HG03097 (cell line): Measurements from ENCODE around the gene TRIM41.
"Not testable (repeated sequence)": the region's sequence is repeated elsewhere in the genome, so short reads cannot be mapped to it uniquely, and the experiment has no call there.

ENCODE experiments used
- ATAC-seq: cut with Tn5 transposase; IDR thresholded peaks from one replicate; pipeline ENCODE4 v1.9.1; 2021; ENCODE audit not compliant: unreplicated experiment, low FRiP score

Gene TRIM41

DNA sequence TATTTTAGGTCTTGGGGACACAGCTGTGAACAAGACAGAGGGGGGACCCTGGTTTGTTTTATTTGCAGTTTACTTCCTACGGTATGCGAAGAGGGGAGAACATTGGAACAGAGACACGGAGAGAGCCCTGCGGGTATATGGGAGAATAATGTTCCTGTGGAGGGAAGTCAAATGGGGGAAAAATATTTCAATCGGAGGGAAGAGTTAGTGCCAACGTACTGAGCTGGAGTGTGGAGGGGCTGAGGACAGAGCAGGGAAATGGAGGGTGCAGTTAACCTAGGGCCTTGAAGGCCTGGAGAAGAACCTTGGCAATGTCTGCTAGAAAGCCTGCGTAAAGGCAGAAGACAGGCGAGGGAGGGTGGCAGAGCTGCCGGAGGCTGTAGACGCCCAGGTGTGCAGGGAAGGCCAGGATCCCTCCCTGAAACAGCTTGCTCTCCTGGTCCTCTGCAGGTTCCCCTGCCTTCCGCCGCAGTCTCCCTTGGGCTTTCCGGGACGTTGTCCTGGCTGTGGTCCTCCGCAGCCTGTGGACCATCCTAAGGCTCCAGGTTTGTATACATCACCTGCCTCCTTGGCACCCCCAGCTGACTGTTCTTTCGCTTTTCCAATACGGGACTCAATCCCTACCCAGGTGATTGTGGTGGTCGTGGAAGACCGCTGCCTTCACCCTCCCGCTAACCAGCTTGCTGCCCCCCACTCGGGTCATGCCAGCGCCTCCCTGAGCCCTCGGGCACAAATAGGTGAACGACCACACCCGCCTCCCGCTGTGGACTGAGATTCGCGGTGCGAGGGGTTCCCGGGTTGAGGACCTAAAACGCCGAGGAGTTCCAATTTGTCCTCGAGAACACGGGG, 22.6 kb downstream of the TRIM41 start:
- ATAC-seq = no peak

DNA sequence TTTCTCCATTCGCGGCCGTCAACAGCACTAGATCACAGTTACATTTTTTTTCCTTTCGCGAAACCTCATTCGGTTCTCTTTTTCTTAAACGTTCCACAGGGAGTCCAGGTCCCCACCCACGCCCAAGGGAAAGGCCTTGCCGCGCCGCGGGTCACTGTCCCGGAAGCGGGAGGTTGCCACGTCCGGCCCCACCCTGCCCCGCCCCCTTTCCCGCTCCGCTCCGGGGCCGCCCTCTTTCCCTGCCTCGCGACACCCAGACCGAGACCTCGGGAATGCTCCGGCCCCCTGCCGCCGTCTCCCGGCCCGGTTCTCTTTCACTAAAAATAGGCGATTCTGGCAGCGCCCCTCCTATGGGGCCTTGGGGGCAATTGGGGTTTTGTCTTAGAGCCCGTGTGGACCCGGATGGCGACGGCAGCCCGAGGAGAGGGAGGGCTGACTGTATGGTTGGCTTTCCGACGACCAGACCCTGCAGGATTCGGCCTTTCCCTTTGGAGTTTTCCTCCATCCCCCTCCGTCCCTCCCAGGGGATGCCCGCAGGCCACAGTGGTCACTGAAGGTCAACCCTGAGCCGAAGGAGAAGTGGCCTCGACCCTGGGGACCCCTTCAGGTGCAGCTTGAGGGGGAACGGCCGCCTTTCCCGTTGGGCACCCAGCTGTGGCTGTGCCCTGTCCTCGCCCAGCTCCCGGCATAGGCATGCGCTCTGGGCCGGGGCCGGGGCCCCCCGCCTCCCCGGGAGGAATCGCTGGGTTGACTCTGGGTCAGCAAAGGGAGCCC, 23.4 kb downstream of the TRIM41 start:
- ATAC-seq = peak; percentile 45

DNA sequence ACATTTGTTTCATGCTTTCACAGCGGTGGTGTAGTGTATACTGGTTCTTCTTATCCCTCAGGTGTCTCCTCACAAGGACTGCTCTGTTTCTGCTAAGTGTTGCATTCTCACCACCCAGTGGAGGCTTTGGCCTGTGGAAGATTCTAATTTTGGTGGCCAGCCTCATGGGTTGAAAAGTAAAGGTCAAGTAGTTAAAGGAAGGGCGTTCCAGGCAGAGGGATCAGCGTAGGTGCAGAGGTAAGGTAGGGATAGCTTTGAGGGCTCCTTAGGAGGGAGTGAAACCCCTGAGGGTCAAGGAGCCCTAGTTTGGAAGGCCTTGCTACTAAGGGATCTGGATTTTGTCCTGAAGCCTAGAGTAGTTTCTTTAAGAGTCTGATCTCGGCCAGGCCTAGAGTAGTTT, 25.2 kb downstream of the TRIM41 start:
- ATAC-seq = no peak

DNA sequence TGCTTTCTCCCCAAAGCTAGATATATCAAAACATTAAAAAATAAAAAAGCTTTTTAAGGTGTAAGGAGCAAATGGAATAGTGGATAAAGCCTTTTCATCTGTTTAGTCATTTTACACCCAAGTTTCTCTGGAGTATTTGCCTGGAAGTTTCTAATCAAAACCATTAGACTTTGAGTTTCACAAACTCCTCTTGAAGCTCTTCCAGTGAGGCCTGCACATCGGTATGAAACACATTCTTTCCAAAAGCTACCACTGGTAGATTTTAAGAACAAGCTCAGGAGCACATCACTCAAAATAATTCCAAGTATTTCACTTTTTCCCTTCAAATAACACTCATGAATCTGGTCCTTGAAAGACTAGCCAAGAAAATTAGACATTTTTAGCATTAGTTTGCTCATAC, 32.2 kb downstream of the TRIM41 start:
- ATAC-seq = no peak

DNA sequence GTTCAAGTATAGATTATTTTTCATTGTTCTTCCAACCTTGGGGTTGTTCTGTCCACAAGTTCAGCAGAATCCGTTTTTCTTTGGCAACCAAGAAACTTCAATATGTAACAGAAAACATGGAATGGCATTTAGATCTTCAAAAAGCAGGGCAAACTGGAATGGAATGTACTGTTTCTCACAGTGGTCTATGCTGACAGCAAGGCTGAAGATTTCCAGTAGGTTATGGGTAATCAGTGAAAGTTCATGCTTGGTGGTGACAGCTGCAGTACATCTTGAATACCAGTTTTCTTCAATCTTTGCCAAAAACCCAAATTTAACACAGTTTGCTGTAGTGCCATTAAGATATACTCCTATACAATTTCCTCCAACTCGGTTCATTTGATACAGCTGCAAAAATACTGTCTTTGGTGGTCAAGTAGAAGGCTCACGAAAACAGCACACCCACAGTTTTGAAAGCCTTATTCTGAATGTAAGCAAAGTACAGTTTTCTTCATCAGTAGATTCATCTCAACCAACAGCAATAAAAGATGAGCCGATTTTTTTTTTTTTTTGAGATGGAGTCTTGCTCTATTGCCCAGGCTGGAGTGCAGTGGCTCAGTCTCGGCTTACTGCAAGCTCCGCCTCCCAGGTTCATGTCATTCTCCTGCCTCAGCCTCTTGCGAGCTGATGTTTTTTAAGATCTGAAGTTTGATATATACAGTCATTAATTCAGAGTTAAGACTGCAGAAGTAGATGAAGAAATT, 32.9 kb downstream of the TRIM41 start:
- no peak for ATAC-seq

DNA sequence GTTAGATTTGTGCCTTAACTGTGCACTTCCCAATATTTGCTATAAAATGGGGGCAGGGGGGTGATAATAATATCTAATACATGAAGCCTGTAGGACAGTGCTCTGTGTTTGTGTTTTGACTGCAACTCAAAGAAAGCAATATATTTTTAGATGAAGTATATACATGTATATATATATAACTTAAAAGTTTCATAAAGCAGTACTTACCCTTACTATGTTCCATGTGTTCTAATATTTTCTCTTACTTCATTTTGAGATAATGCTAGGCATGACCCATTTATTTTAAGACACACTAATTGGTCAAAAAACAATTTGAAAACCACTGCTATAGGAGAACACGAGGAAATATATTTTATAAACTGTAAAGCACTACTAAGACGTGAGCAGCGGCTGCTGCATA, 35.5 kb downstream of the TRIM41 start:
- no peak for ATAC-seq

DNA sequence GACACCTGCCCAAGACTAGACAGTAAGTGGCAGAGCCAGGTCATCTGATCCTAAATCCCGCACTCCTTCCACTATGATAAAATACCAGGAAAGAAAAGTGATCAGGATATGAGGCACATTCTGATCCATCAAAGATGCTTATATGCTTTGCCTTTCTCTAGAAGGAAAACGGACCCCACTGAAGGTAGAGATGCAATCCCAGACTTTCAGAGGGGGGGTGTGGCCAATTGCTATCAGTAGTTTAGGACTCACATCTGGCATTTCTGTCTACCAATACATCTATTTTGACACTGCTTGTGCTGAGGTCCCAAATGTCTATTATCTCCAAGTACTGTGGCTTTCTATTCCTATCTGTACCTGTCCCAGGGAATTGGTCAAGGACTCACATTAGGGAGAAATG, 36.2 kb downstream of the TRIM41 start:
- no peak for ATAC-seq

DNA sequence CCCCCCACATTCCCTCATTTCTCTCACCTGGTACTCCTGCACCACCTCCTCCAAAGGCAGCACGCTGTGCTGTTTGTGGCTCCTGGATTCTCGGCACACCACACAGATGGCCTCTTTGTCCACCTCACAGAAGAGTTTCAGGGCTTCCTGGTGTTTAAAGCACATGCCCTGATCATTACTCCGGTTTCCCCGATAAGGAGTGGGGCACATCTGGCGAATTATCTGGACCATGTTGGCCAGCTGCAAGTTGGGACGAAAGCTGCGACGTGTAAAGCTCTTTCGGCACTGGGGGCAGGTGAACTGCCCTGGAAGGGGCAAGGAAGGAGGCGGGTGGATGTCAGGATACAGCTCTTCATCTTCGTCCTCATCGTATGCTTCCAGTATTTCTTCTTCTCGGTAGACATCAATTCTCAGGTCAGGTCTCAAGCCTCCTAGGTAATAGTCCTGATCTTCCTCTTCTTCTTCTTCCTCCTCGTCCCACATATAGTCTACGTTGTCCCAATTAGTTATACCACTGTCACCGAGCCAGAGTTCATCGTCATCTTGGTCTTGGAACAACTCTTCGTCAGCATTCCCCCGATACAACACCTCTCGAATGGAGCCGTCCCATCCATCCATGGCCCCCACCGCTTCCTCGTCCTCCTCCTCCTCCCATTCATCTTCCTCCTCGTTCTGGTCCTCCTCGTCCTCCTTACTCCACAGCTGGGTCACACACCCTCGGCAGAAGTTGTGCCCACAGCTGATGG, 37.1 kb downstream of the TRIM41 start:
- ATAC-seq = no peak

DNA sequence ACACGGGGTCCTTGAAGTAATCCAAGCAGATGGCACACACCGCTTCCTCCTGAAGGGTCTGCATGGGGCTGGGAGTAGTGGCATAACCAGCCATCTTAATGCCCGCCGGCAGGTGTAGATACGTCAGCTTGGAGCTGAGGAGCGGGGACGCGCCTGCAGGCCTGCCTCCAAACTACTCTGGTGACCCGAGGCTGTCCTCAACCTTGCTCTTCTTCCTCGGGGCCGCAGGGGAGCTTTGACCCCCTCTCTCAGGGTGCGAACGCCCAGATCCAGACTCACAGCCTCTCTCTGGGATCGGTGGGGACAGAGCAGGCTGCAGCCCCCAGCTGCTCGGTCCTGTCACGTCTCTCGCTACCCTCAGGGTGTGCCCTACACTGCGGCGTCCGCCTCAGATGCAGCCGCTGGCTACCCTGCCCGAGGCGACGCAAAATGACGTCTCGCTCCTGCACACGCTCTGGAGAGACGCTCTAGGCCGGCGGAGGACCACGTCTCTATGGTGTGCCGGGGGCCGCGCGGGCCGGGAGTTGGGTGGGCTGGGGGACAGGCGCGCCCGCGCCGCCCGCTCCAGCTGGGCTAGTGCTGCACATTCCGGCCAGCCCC, 37.7 kb downstream of the TRIM41 start, which contains the start of gene TRIM52:
TSS of gene TRIM52 (minus strand) at position 424 of the 600 bp plus-strand sequence. CDS start at position 94, 330 bp downstream.
- ATAC-seq = peak; percentile 75

DNA sequence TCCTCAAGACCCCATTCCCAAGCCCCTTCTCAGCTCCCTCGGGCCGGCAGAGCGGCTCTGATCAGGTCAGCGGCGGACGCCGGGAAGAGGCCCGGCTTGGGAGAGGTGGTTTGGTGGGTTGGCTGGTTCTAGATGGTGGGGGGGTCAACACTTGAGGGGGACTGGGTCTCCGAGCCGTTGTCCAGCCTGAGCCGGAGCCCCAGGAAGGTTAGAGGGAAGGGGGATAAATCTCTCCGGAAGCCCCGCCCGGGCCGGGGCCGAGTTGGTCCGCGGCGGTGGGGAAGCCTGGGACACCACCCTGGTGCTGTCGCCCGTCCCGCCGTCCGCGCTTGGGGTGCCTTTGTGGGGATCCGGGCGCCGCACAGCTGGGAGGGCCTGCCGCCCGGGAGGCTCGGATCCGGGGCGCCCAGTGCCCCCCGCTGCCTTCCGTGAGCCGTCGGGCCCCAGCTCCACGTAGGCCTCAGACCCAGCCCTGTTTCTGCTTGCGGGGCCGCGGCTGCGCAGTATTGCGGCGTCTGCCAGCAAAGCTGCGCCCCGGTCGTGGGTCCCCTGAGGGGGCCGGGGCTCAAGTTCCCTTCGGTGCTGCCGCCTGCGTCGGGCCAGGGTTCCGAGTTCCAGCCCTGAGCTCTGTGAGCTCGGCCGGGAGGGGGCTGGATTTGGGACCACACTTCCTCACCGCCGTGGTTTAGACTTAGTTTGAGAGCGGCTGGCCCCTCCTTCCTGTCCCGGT, 38.4 kb downstream of the TRIM41 start:
- ATAC-seq = peak; percentile 48

DNA sequence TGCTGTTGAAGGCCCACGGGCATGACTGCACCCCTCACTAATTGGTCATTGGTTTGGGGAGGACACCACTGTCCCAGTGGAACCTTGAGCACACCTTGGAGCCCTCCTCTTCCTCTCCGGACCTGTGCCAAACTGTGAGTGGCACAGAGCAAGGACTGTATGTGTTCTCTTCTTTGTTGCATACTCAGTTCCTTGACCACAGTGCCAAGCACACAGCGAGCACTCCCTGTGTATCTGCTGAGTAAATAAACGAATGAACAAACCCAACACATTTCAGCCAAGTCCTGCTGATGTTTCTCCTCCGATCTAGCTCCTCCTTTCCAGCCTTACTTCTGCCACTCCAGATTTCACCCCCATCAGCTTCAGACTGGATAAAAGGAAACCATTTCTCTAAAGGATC, 40.6 kb downstream of the TRIM41 start:
- no peak for ATAC-seq

DNA sequence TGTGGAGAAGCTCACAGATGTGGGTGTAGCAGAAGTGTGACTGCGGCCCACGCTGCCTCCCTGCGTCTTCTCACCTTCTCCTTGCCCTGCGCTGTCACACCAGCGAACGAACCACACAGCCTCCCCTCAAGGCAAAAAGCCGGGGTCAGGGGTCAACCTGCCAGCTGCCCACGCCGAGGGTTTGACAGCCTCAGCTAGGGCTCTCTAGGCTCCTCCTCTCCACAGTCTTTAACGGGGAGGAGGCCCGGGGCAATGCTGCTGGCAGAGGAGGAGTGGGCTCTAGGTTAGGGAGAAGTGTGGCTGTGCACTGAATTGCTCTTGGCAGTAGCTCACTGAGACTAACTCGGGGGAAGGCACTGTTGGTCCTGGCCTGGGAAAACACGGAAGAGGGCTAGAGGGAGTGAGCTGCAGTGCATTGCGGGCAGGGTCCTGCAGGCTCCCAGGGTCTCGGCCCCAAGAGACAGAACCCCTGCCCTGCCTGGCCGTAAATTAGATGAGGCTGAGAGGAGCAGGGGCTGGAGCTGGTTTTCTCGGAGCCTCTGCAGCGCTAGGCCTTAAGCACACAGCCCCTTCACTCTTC, 42.1 kb downstream of the TRIM41 start:
- ATAC-seq = no peak

DNA sequence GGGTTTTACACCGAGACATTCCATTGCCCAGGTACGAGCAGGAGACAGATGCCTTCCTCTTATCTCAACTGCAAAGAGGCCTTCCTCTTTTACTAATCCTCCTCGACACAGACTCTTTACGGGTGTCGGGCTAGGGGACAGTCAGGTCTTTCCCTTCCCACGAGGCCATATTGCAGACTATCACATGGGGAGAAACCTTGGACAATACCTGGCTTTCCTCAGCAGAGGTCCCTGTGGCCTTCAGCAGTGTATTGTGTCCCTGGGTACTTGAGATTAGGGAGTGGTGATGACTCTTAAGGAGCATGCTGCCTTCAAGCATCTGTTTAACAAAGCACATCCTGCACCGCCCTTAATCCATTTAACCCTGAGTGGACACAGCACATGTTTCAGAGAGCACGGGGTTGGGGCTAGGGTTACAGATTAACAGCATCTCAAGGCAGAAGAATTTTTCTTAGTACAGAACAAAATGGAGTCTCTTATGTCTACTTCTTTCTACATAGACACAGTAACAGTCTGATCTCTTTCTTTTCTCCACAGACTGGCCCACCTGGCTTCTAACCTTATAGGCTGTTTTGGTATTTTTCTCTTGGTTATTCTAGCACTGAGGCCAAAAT, 44.3 kb downstream of the TRIM41 start:
- ATAC-seq = not testable (repeated sequence)

DNA sequence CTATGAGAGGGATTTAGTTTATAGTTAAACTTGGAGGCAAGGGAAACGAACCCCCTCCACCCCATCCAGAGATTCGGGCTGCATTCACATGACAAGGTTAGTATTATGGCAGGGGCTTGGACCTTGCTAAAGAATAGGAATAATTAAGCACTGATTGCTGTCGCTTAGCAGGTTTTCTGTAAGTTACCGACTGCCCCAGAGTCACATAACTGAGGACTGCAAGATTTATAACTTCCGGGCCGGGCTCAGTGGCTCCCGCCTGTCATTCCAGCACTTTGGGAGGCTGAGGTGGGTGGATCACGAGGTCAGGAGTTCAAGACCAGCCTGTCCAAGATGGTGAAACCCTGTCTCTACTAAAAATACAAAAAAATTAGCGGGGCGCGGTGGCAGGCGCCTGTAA, 44.8 kb downstream of the TRIM41 start:
- ATAC-seq = not testable (repeated sequence)

DNA sequence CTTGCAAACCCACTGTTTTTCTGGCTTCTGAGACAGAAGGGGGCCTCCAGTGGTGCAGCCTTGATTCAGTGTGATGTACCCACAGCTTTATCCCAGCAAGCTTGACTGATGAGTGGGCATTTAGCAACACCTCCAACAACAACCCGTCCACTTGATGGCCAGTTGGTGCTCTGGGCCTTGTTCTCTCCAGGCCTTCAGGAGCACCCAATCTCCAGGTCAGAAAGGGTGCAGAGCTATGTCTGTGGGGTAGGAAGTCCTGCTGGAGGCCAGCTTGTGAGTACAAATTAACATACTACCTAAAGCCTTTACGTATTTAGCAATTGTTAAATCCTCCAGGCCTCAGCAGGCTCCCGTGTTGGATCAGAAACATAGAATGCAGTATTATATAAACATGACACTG, 48.0 kb downstream of the TRIM41 start:
- no peak for ATAC-seq

DNA sequence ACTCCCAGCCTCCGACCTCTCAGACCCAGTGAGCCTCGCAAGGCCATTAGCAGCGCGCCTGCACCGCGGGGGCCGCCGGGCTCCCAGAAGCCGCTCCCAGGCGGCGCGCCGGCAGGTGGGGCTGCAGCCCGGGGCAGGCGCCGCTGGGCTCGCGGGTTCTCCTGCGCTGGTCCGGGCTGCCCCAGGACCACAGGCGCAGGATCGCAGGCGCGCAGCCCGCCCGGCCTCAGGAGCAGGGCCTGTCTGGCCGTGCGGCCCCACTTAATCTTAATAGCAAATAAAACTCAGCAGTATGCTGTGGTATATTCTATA, 50.3 kb downstream of the TRIM41 start:
- ATAC-seq = not testable (repeated sequence)

DNA sequence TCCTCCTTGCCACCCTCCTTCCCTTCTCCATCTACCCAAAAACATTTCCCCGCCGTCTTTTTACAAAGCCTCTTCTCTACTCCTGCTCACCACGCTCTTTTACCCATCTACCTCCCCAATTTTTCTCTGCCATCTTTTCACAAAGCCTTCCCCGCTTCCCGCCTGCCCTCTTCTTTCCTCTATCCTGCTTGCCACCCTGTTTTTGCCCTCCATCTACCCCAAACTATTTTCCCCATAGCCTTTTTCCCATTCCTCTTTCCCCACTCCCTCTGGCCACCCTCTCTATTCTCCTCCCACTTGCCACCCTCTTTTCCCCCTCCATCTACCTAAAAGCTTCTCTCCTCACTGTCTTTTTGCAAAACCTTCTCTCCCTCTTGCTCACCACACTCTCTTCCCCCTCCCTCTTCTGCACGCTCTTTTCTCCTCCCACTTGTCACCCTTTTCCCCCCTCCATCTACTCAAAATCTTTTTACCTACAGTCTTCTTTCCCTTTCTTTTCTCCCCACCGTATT, 57.2 kb downstream of the TRIM41 start:
- no peak for ATAC-seq
